H1 (cell line): ENCODE measurements around the gene NOS3. TPM values are rescaled to one million over a fixed set of nuclear protein-coding genes. Genes with fewer than 3 reads are reported as not detected.

Experiments
- CTCF ChIA-PET: fragments of 300-600 bp; sonication (Branson Sonifier 250); formaldehyde crosslinking; loops from one replicate; lab custom pipeline; 2021; ENCODE audit not compliant: partially characterized antibody; lab: Charles Lee
- POLR2A ChIA-PET: fragments of 300-600 bp; sonication (Branson Sonifier 250); formaldehyde crosslinking; loops from one replicate; lab custom pipeline; 2021; ENCODE audit warnings: inconsistent platforms; ENCODE audit not compliant: partially characterized antibody; lab: Charles Lee
- DNase-seq, 2 experiments: peaks; one replicate each; pipeline versions ENCODE4 v3.0.0 to v3.0.0-alpha.2; 2010 to 2022; ENCODE audit warnings: low spot score in 2 of 2, low read depth in 1 of 2, mixed read lengths in 1 of 2
- FAIRE-seq: peaks from 2 replicates; lab custom pipeline; 2011; peaks lifted over from hg19 to GRCh38; lab: Jason Lieb, UNC
- H2AFZ ChIP-seq: 2 replicates; pipeline ENCODE4 v1.8.1; 2012; ENCODE audit warnings: low read length, inconsistent platforms
- H2AK5ac ChIP-seq: 2 replicates; pipeline ENCODE4 v1.6.1; 2013; ENCODE audit warnings: low read depth, low read length
- H2BK120ac ChIP-seq: replicated peaks from 2 replicates; pipeline ENCODE3; 2013; ENCODE audit warnings: low read depth, low read length, inconsistent platforms
- H2BK12ac ChIP-seq: 2 replicates; pipeline ENCODE4 v1.6.1; 2013; ENCODE audit warnings: low read depth, low read length
- H2BK15ac ChIP-seq: 2 replicates; pipeline ENCODE4 v1.6.1; 2013; ENCODE audit warnings: low read length
- H2BK20ac ChIP-seq: 2 replicates; pipeline ENCODE4 v1.6.1; 2013; ENCODE audit warnings: low read length
- H2BK5ac ChIP-seq: 2 replicates; pipeline ENCODE4 v1.6.1; 2013; ENCODE audit warnings: low read depth, low read length
- H3K14ac ChIP-seq: 2 replicates; pipeline ENCODE4 v1.6.1; 2013; ENCODE audit warnings: inconsistent platforms; ENCODE audit not compliant: insufficient read length
- H3K18ac ChIP-seq: 2 replicates; pipeline ENCODE4 v1.6.1; 2013; ENCODE audit warnings: low read length; ENCODE audit errors: extremely low read depth
- H3K23ac ChIP-seq: 2 replicates; pipeline ENCODE4 v1.6.1; 2013; ENCODE audit warnings: inconsistent platforms; ENCODE audit not compliant: insufficient read length
- H3K23me2 ChIP-seq: 2 replicates; pipeline ENCODE4 v1.6.1; 2013; ENCODE audit warnings: low read depth, low read length
- H3K27ac ChIP-seq: 2 replicates; pipeline ENCODE4 v1.6.1; 2011; ENCODE audit warnings: low read depth, low read length, inconsistent platforms
- H3K27me3 ChIP-seq, 4 experiments: replicated peaks in 1 of 4; 1 replicate in 1 of 4; 2 replicates in 3 of 4; pipeline versions ENCODE4 v1.6.1 to v1.8.1; 2011 to 2013; ENCODE audit warnings: low read length in 3 of 4, mild to moderate bottlenecking in 3 of 4, inconsistent platforms in 2 of 4, mixed read lengths in 2 of 4, moderate library complexity in 1 of 4; ENCODE audit not compliant: control insufficient read depth in 3 of 4, insufficient read depth in 3 of 4; ENCODE audit errors: extremely low read depth in 1 of 4
- H3K36me3 ChIP-seq, 4 experiments: 2 replicates each; pipeline versions ENCODE4 v1.6.1 to v1.8.1; 2011 to 2013; ENCODE audit warnings: mild to moderate bottlenecking in 4 of 4, low read length in 3 of 4, moderate library complexity in 2 of 4, control low read depth in 1 of 4, inconsistent platforms in 1 of 4; ENCODE audit not compliant: insufficient read depth in 4 of 4, control insufficient read depth in 2 of 4
- H3K4ac ChIP-seq: replicated peaks from 2 replicates; pipeline ENCODE3; 2013; ENCODE audit warnings: low read length, low read depth, mixed read lengths, inconsistent platforms; ENCODE audit not compliant: insufficient read length
- H3K4me1 ChIP-seq, 4 experiments: replicated peaks in 1 of 4; 1 replicate in 1 of 4; 2 replicates in 3 of 4; pipeline versions ENCODE4 v1.6.1 to v1.8.1; 2011 to 2013; ENCODE audit warnings: low read length in 3 of 4, inconsistent platforms in 2 of 4, mixed read lengths in 1 of 4; ENCODE audit not compliant: insufficient read depth in 4 of 4, control insufficient read depth in 3 of 4
- H3K4me2 ChIP-seq, 2 experiments: 2 replicates each; pipeline versions ENCODE4 v1.6.1 to v1.8.1; 2011 to 2013; ENCODE audit warnings: low read depth in 2 of 2, low read length in 2 of 2, control low read depth in 1 of 2, inconsistent platforms in 1 of 2, mild to moderate bottlenecking in 1 of 2; ENCODE audit not compliant: insufficient read depth in 1 of 2
- H3K4me3 ChIP-seq, 4 experiments: fragments of 200-600, 300-600 bp in 1 of 4; sonication (generic), shearing (Covaris generic), sonication (Bioruptor Twin) in 1 of 4; 2 replicates each; pipeline versions ENCODE4 v1.5.1 to v1.8.1; 2011 to 2016; ENCODE audit warnings: low read length in 4 of 4, low read depth in 3 of 4, control low read depth in 2 of 4, inconsistent platforms in 2 of 4, mild to moderate bottlenecking in 2 of 4, mixed read lengths in 1 of 4, moderate library complexity in 1 of 4; ENCODE audit not compliant: insufficient read depth in 2 of 4; ENCODE audit errors: extremely low read depth in 1 of 4
- H3K56ac ChIP-seq: replicated peaks from 2 replicates; pipeline ENCODE3; 2013; ENCODE audit warnings: low read depth, mild to moderate bottlenecking, mixed read lengths, low read length, inconsistent platforms; ENCODE audit not compliant: insufficient read length
- H3K79me1 ChIP-seq: 2 replicates; pipeline ENCODE4 v1.6.1; 2013; ENCODE audit warnings: low read depth, low read length, control low read depth
- H3K79me2 ChIP-seq, 2 experiments: 2 replicates each; pipeline versions ENCODE4 v1.6.1 to v1.8.1; 2012 to 2013; ENCODE audit warnings: low read length in 2 of 2, mild to moderate bottlenecking in 2 of 2, inconsistent platforms in 1 of 2; ENCODE audit not compliant: insufficient read depth in 2 of 2, control insufficient read depth in 1 of 2
- H3K9ac ChIP-seq, 4 experiments: replicated peaks in 1 of 4; 1 replicate in 1 of 4; 2 replicates in 3 of 4; pipeline versions ENCODE4 v1.6.1 to v1.8.1; 2011 to 2013; ENCODE audit warnings: low read depth in 3 of 4, low read length in 3 of 4, control low read depth in 2 of 4, mild to moderate bottlenecking in 2 of 4, moderate library complexity in 2 of 4, inconsistent platforms in 1 of 4; ENCODE audit errors: extremely low read depth in 1 of 4
- H3K9me3 ChIP-seq, 2 experiments: 2 replicates each; pipeline versions ENCODE4 v1.6.1 to v1.8.1; 2012 to 2013; ENCODE audit warnings: mild to moderate bottlenecking in 2 of 2, moderate library complexity in 2 of 2, control low read depth in 1 of 2, inconsistent platforms in 1 of 2, low read depth in 1 of 2, low read length in 1 of 2, mixed read lengths in 1 of 2; ENCODE audit not compliant: insufficient read depth in 2 of 2
- H4K20me1 ChIP-seq, 2 experiments: replicated peaks in 1 of 2; 2 replicates each; pipeline versions ENCODE3 to v1.8.1; 2011 to 2013; ENCODE audit warnings: inconsistent platforms in 2 of 2, low read length in 2 of 2, mild to moderate bottlenecking in 1 of 2; ENCODE audit not compliant: insufficient read depth in 2 of 2, control insufficient read depth in 1 of 2
- H4K5ac ChIP-seq: 2 replicates; pipeline ENCODE4 v1.6.1; 2013; ENCODE audit warnings: low read length, low read depth, mixed read lengths, inconsistent platforms; ENCODE audit not compliant: insufficient read length
- H4K8ac ChIP-seq: 2 replicates; pipeline ENCODE4 v1.8.0; 2013; ENCODE audit warnings: mild to moderate bottlenecking, moderate library complexity, low read length, inconsistent platforms; ENCODE audit not compliant: insufficient read depth; ENCODE audit errors: extremely low read depth
- H4K91ac ChIP-seq: replicated peaks from 2 replicates; pipeline ENCODE3; 2013; ENCODE audit warnings: low read length, mixed read lengths, inconsistent platforms; ENCODE audit not compliant: insufficient read length
- BACH1 ChIP-seq: IDR thresholded peaks from 2 replicates; pipeline ENCODE4 v1.6.1; 2012; ENCODE audit warnings: low read length, improper control_type of control experiment
- CREB1 ChIP-seq: IDR thresholded peaks from 2 replicates; pipeline ENCODE4 v1.6.1; 2012; ENCODE audit warnings: inconsistent platforms
- PHF8 ChIP-seq: fragments of 200-600 bp; sonication (generic); conservative IDR thresholded peaks from 2 replicates; pipeline ENCODE4 v1.7.1; 2012; ENCODE audit warnings: low read depth, mild to moderate bottlenecking, inconsistent platforms, low read length, moderate library complexity
- WGBS, 2 experiments: shearing (Covaris generic) in 1 of 2; methylation state at CpG; one replicate each; pipeline versions ENCODE4 v1.1.6 to v1.1.7; 2013 to 2015; ENCODE audit warnings: low lambda C conversion rate in 2 of 2, mixed read lengths in 2 of 2, inconsistent platforms in 1 of 2, low coverage in 1 of 2, missing lambda C conversion rate in 1 of 2; ENCODE audit not compliant: insufficient replicate concordance in 2 of 2, insufficient coverage in 1 of 2, insufficient read length in 1 of 2; ENCODE audit errors: extremely low coverage in 1 of 2, missing lambda C conversion rate in 1 of 2; 5-methylcytosine and 5-hydroxymethylcytosine counted together
- polyA plus RNA-seq, 7 experiments: library from polyadenylated mRNA; depleted of rRNA in 3 of 7; stranded (reverse) in 5 of 7; unstranded in 2 of 7; fragments of >200 nt in 5 of 7; fragments of 200-250 nt in 2 of 7; gene quantifications; 1 replicate in 5 of 7; 2 replicates in 1 of 7; 4 replicates in 1 of 7; pipeline versions ENCODE4 v1.2.1 to v1.2.3, GENCODE V29; 2011 to 2013; ENCODE audit warnings: missing spikeins in 2 of 7, mixed read lengths in 2 of 7
- total RNA-seq: library from RNA; stranded (reverse); fragmentation: NEBNext Ultra II Directional; extraction: Animal tissue kit (Norgen Biotek cat#: 25700); gene quantifications from 2 replicates; pipeline ENCODE4 v1.2.1, GENCODE V29; 2021

NOS3 gene
- total and polyA plus RNA-seq, 2 of the 8 experiments (the other 6 are each of a cell fraction or from before 2014, with no cell fraction given): 4.4 to 16.2 TPM

GRCh38 chr7:151038951-151039849 is 48.4 kb downstream of the NOS3 start:
- Histone ChIP-seq H3K56ac (no peak overlapping the region), H4K8ac (no peak overlapping the region), H4K5ac (no peak overlapping the region), H3K4me2 (no peak overlapping the region), H2BK20ac (no peak overlapping the region), H2BK12ac (no peak overlapping the region), H3K79me1 (no peaks in the 10 kb centered on the region), H3K9me3 (no peaks in the 10 kb centered on the region), H3K9ac (no peak overlapping the region), H2BK5ac (no peak overlapping the region), H3K23me2 (no peaks in the 10 kb centered on the region), H2AFZ (no peak overlapping the region), H2BK120ac (no peak overlapping the region), H3K4ac (no peak overlapping the region), H2BK15ac (no peak overlapping the region), H3K18ac (no peak overlapping the region; the same call in 1 of the 2 replicates), H3K4me3 (no peak overlapping the region), H4K20me1 (peaks cover 0 to 5% of the 10 kb centered on the region in 2 experiments), H3K27ac (no peak overlapping the region), H3K27me3 (no peaks in the 10 kb centered on the region; a peak in 1 of 7 replicates), H3K23ac (no peak overlapping the region), H4K91ac (no peak overlapping the region), H3K79me2 (no peaks in the 10 kb centered on the region), H3K36me3 (peaks cover 0 to 2% (median 0%) of the 10 kb centered on the region in 4 experiments; a peak in 2 of 8 replicates), H2AK5ac (no peak overlapping the region), H3K14ac (no peak overlapping the region), H3K4me1 (no peaks in the 10 kb centered on the region)
- FAIRE-seq (no peak), DNase-seq (no peak)
- TF ChIP-seq PHF8 (no peak), BACH1 (no peak), CREB1 (no peak)
- CTCF ChIA-PET: interaction anchor here (1.0 to 2.1 kb wide), 6 partner anchors 12 to 72 kb away, joined by 3 to 6 read pairs (median 4); partner anchors contain the start of genes ATG9B and CDK5
- WGBS, 2 experiments: 86% methylated on average over 12 of the region's 12 CpGs; no CpG with 5 or more reads in 1 of the 2 experiments
- POLR2A ChIA-PET: interaction anchor here (1.0 kb wide), 1 partner anchor 9 kb away, joined by 4 read pairs; the partner anchor contains the start of gene ASIC3
